HUES48 (cell line): ENCODE measurements around the gene ZSWIM4.
"Not testable (repeated sequence)": the region's sequence is repeated elsewhere in the genome, so short reads cannot be mapped to it uniquely, and the experiment has no call there.

Experiments used
- H3K27ac ChIP-seq: one replicate; pipeline ENCODE4 v1.7.0; 2013; ENCODE audit warnings: low read depth, low read length, inconsistent platforms
- H3K27me3 ChIP-seq: 2 replicates; pipeline ENCODE4 v1.6.1; 2013; ENCODE audit warnings: mild to moderate bottlenecking, low read length; ENCODE audit not compliant: control insufficient read depth, insufficient read depth
- H3K36me3 ChIP-seq: 2 replicates; pipeline ENCODE4 v1.6.1; 2013; ENCODE audit warnings: low read length; ENCODE audit not compliant: control insufficient read depth, insufficient read depth
- H3K4me1 ChIP-seq: 2 replicates; pipeline ENCODE4 v1.6.1; 2013; ENCODE audit warnings: mild to moderate bottlenecking, low read length; ENCODE audit not compliant: control insufficient read depth, insufficient read depth
- H3K4me3 ChIP-seq: 2 replicates; pipeline ENCODE4 v1.5.1; 2013; ENCODE audit warnings: mild to moderate bottlenecking, low read depth, low read length
- H3K9ac ChIP-seq: 2 replicates; pipeline ENCODE4 v1.6.1; 2013; ENCODE audit warnings: mild to moderate bottlenecking, low read depth, low read length, moderate library complexity
- H3K9me3 ChIP-seq: 2 replicates; pipeline ENCODE4 v1.6.1; 2013; ENCODE audit warnings: low read length; ENCODE audit not compliant: control insufficient read depth, insufficient read depth

ZSWIM4 gene

DNA sequence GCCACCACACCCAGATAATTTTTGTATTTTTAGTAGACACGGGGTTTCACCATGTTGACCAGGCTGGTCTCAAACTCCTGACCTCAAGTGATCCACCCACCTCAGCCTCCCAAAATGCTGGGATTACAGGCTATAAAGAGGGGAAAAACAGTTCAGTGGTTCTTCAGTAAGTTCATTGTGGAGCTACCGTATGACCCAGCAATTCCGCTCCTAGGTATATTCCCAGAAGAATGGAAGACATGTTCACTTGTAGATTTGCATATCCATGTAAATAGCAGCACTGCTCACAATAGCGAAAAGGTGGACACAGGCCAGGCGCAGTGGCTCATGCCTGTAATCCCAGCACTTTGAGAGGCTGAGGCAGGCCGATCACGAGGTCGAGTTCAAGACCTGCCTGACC, 15.4 kb upstream of the ZSWIM4 start:
- H3K36me3 ChIP-seq = peaks cover 30% of the 10 kb centered on the region
- H3K27me3 ChIP-seq, H3K4me1 ChIP-seq, H3K27ac ChIP-seq, H3K9ac ChIP-seq, H3K9me3 ChIP-seq, H3K4me3 ChIP-seq: not testable (repeated sequence)

DNA sequence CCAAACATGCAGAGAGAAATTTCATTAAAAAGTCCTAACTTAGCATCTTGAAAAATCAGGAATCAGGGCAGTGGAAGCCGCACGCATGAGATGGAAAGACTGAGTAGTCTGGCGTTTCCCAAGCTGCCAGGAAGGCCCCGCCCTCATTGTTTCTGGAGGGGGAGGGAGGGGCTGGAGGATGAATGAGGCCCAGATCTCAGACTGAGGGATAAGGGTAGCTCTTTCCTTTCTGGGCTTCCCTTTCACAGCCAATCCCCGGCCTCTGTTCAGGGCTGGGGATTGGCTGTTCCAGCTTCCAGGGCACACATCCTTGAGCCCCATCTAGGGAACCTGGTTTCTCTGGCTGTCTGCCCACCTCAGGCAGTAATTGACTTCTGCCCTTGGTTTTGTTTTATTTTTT, 13.7 kb upstream of the ZSWIM4 start:
- Histone ChIP-seq H3K4me3 (no peak overlapping the region), H3K9ac (no peak overlapping the region), H3K4me1 (peaks cover 3% of the 10 kb centered on the region; the same call in 1 of the 2 replicates), H3K27ac (no peak overlapping the region), H3K36me3 (peaks cover 26% of the 10 kb centered on the region), H3K9me3 (no peaks in the 10 kb centered on the region), H3K27me3 (no peaks in the 10 kb centered on the region)

DNA sequence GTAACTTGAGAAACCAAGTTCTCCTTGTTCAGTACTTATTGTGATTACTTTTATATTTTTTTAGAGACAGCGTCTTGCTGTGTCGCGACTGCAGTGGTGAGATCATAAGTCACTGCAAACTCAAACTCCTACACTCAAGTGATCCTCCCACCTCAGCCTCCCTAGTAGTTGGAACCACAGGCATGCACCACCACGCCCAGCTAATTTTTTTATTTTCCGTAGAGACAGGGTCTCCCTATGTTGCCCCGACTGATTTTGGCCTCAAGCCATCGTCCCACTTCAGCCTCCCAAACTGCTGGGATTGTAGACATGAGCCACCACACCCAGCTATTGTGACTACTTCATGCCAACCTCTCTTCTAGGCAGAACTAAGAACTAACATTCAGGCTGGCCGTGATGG, 12.7 kb upstream of the ZSWIM4 start:
- Histone ChIP-seq H3K9ac (no peak overlapping the region), H3K4me1 (peaks cover 3% of the 10 kb centered on the region; the same call in 1 of the 2 replicates), H3K27ac (no peak overlapping the region), H3K9me3 (no peaks in the 10 kb centered on the region), H3K36me3 (peaks cover 19% of the 10 kb centered on the region), H3K27me3 (no peaks in the 10 kb centered on the region), H3K4me3 (no peak overlapping the region)

GRCh38 chr19:13783565-13784500, 11.4 kb upstream of the ZSWIM4 start:
- H3K27me3 ChIP-seq = no peaks in the 10 kb centered on the region
- peaks cover 3% of the 10 kb centered on the region; the same call in 1 of the 2 replicates for H3K4me1 ChIP-seq
- no peak overlapping the region for H3K4me3 ChIP-seq
- H3K9me3 ChIP-seq = no peaks in the 10 kb centered on the region
- H3K27ac ChIP-seq = no peak overlapping the region
- no peak overlapping the region for H3K9ac ChIP-seq
- H3K36me3 ChIP-seq = peaks cover 6% of the 10 kb centered on the region

GRCh38 chr19:13784731-13785452, 10.4 kb upstream of the ZSWIM4 start:
- no peaks in the 10 kb centered on the region for H3K9me3 ChIP-seq
- no peak overlapping the region for H3K4me3 ChIP-seq
- H3K27me3 ChIP-seq = no peaks in the 10 kb centered on the region
- peaks cover 3% of the 10 kb centered on the region; the same call in 1 of the 2 replicates for H3K4me1 ChIP-seq
- H3K27ac ChIP-seq = peak overlapping the region; percentile 32
- no peak overlapping the region for H3K9ac ChIP-seq
- no peaks in the 10 kb centered on the region for H3K36me3 ChIP-seq

- Histone ChIP-seq H3K9me3 (no peaks in the 10 kb centered on the region), H3K36me3 (no peaks in the 10 kb centered on the region), H3K27ac (no peak overlapping the region), H3K4me3 (no peak overlapping the region), H3K9ac (no peak overlapping the region), H3K27me3 (no peaks in the 10 kb centered on the region), H3K4me1 (no peaks in the 10 kb centered on the region)
Observed at GRCh38 chr19:13788991-13789390, 6.3 kb upstream of the ZSWIM4 start.

GRCh38 chr19:13790354-13790753, 4.9 kb upstream of the ZSWIM4 start:
- H3K27me3 ChIP-seq = no peaks in the 10 kb centered on the region
- H3K4me1 ChIP-seq = no peaks in the 10 kb centered on the region
- H3K27ac ChIP-seq = no peak overlapping the region
- no peaks in the 10 kb centered on the region for H3K9me3 ChIP-seq
- H3K9ac ChIP-seq = no peak overlapping the region
- no peak overlapping the region for H3K4me3 ChIP-seq
- H3K36me3 ChIP-seq = no peaks in the 10 kb centered on the region

GRCh38 chr19:13793317-13793716, 1.9 kb upstream of the ZSWIM4 start:
- H3K4me1 ChIP-seq, H3K36me3 ChIP-seq, H3K27ac ChIP-seq, H3K4me3 ChIP-seq, H3K27me3 ChIP-seq, H3K9me3 ChIP-seq, H3K9ac ChIP-seq: not testable (repeated sequence)

DNA sequence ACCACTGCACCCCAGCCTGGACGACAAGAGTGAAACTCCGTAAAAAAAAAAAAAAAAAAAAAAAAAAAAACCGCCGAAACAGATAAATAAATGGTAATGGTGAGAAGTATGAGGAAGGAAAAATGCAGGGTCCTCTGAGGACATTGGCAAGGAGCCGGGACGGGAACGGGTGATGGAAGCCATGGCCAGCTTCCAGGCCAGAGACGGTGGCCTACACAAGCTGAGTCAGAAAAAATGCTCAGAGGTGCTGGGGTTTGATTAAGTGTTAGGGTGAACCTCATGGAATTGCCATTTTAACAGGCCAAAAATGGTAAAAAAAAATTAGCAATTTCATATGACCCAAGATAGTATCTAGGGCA, 866 bp upstream of the ZSWIM4 start:
- H3K9ac ChIP-seq = no peak overlapping the region
- no peaks in the 10 kb centered on the region for H3K9me3 ChIP-seq
- H3K4me1 ChIP-seq = peaks cover 6% of the 10 kb centered on the region; the same call in 1 of the 2 replicates
- H3K27me3 ChIP-seq = no peaks in the 10 kb centered on the region
- peak overlapping the region; percentile 78 for H3K27ac ChIP-seq
- peak overlapping the region; percentile 54 for H3K4me3 ChIP-seq
- no peaks in the 10 kb centered on the region for H3K36me3 ChIP-seq

DNA sequence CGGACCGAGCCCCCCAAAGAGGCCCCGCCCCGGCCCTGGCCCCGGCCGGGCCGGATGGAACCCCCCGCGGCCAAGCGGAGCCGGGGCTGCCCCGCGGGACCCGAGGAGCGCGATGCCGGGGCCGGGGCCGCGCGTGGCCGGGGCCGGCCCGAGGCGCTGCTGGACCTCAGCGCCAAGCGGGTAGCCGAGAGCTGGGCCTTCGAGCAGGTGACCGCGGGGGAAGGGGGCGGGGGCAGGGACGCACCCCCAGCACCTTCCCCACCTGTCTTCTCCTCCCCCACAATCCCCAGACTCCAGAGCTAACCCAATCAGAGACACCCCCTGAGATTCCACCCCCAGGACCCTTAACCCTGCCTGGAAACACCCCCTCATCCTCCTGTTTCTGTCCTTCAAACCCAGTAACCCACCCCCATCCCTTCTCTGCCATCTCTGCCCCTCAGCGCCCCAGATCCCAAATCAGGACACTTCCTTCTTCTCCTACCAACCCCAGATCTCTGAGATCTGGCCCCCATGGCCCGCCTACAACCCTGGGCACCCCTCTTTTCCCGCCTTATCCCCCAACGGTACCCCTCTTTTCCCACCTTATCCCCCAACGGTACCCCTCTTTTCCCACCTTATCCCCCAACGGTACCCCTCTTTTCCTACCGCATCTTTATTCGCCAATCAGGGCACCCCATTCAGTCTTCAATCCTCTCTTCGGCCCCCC, 505 bp downstream of the ZSWIM4 start:
- Histone ChIP-seq H3K27me3 (no peaks in the 10 kb centered on the region), H3K4me1 (peaks cover 6% of the 10 kb centered on the region; the same call in 1 of the 2 replicates), H3K36me3 (peaks cover 7% of the 10 kb centered on the region; the same call in 1 of the 2 replicates), H3K4me3 (peak overlapping the region; percentile 89), H3K9ac (peak overlapping the region; percentile 74), H3K27ac (peak overlapping the region; percentile 92), H3K9me3 (no peaks in the 10 kb centered on the region)
